ENCODE results near the gene DNAJC19. TPM values are rescaled to one million over a fixed set of nuclear protein-coding genes. Genes with fewer than 3 reads are reported as not detected.

DNAJC19 gene
- total and polyA plus RNA-seq, 8 donors = 6.1 to 51.3 (median 42.3) TPM

DNA sequence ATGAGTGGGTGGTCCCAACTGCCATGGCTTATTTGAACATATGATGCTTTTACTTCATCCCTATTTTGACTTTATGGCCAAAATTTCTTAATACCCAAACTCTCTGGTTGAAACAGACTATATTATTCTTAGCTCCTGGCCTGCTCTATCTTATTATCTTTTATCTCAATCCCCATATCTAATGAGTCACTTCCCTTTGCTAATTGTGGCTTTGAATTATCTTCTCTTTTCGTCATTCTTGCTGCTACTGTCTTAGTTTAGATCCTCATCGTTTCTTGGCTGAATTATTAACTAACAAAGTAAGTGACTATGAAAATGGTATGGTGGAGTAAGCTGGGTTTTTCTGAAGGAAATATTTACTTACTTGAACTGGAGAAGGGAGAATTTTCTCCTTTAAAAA, 28.2 kb upstream of the DNAJC19 start:
- 59 to 66% (median 62%) methylated on average over 2 of the region's 2 CpGs for WGBS, 5 donors
- TF ChIP-seq POLR2AphosphoS5 (IDR thresholded peaks at IDR 0.05) (no peak), EP300 (IDR thresholded peaks at IDR 0.05) (no peak), POLR2A (IDR thresholded peaks at IDR 0.05) (no peak)
- TF ChIP-seq, protein P1, sequence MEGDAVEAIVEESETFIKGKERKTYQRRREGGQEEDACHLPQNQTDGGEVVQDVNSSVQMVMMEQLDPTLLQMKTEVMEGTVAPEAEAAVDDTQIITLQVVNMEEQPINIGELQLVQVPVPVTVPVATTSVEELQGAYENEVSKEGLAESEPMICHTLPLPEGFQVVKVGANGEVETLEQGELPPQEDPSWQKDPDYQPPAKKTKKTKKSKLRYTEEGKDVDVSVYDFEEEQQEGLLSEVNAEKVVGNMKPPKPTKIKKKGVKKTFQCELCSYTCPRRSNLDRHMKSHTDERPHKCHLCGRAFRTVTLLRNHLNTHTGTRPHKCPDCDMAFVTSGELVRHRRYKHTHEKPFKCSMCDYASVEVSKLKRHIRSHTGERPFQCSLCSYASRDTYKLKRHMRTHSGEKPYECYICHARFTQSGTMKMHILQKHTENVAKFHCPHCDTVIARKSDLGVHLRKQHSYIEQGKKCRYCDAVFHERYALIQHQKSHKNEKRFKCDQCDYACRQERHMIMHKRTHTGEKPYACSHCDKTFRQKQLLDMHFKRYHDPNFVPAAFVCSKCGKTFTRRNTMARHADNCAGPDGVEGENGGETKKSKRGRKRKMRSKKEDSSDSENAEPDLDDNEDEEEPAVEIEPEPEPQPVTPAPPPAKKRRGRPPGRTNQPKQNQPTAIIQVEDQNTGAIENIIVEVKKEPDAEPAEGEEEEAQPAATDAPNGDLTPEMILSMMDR (IDR thresholded peaks at IDR 0.05) = no peak
- intact Hi-C loops (cut with DNase I; ENCODE audit: low total_unique reads) = no loop called here
- Histone ChIP-seq H3K27ac (no peak overlapping the region), H3K9me3 (no peaks in the 10 kb centered on the region), H3K27me3 (no peaks in the 10 kb centered on the region), H3K4me1 (no peaks in the 10 kb centered on the region), H3K36me3 (no peaks in the 10 kb centered on the region), H3K4me3 (no peak overlapping the region)
- no peak for DNase-seq

DNA sequence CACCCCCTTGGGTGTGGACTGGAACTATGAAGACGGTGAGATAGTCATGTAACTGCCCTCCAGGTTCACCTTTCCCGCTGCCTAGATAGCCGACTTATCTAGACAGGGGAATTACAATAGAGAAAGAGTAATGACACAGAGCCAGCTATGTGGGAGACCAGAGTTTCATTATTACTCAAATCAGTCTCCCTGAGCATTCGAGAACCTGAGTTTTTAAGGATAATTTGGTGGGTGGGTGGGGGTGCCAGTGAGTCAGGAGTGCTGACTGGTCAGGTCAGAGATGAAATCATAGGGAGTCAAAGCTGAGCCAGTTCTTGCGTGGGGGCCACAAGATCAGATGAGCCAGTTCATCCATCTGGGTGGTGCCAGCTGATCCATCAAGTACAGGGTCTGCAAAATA, 19.7 kb upstream of the DNAJC19 start:
- intact Hi-C loops (cut with DNase I; ENCODE audit: low total_unique reads) = no loop called here
- no peak for DNase-seq
- Histone ChIP-seq H3K4me1 (no peaks in the 10 kb centered on the region), H3K9me3 (no peaks in the 10 kb centered on the region), H3K36me3 (no peaks in the 10 kb centered on the region), H3K4me3 (no peak overlapping the region), H3K27me3 (no peaks in the 10 kb centered on the region), H3K27ac (no peak overlapping the region)
- WGBS, 5 donors = 50 to 65% (median 63%) methylated on average over 5 of the region's 5 CpGs
- TF ChIP-seq EP300 (IDR thresholded peaks at IDR 0.05) (no peak), POLR2AphosphoS5 (IDR thresholded peaks at IDR 0.05) (no peak), POLR2A (IDR thresholded peaks at IDR 0.05) (no peak)
- TF ChIP-seq, protein P1 (IDR thresholded peaks at IDR 0.05) = no peak

DNA sequence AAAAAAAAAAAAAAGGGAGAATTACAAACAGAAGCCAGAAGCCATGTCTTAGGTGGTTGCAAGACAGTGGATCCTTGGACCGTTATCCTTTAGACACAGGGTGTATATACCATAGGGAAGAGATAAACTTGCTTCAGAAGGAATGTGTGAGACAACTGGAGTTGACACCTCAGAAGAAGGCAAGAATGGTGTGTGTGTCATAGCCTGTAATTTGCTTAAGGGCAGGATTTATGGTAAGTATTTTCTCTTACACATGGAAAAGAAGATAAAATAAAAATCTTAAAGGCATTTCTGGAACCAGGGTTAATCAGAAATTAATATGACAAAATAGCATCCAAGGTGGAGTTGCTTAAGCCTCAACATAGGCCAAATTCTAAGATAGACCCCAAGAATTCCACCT, 19.3 kb upstream of the DNAJC19 start:
- TF ChIP-seq, protein P1 (IDR thresholded peaks at IDR 0.05) = no peak
- TF ChIP-seq POLR2AphosphoS5 (IDR thresholded peaks at IDR 0.05) = no peak
- TF ChIP-seq POLR2A (IDR thresholded peaks at IDR 0.05) = no peak
- no peak for TF ChIP-seq EP300 (IDR thresholded peaks at IDR 0.05)
- 60 to 82% (median 70%) methylated on average over 1 of the region's 1 CpG for WGBS, 5 donors
- no peaks in the 10 kb centered on the region for H3K4me1 ChIP-seq
- H3K36me3 ChIP-seq = no peaks in the 10 kb centered on the region
- intact Hi-C loops (cut with DNase I; ENCODE audit: low total_unique reads) = no loop called here
- H3K4me3 ChIP-seq = no peak overlapping the region
- no peaks in the 10 kb centered on the region for H3K9me3 ChIP-seq
- H3K27ac ChIP-seq = no peak overlapping the region
- no peak for DNase-seq
- no peaks in the 10 kb centered on the region for H3K27me3 ChIP-seq

DNA sequence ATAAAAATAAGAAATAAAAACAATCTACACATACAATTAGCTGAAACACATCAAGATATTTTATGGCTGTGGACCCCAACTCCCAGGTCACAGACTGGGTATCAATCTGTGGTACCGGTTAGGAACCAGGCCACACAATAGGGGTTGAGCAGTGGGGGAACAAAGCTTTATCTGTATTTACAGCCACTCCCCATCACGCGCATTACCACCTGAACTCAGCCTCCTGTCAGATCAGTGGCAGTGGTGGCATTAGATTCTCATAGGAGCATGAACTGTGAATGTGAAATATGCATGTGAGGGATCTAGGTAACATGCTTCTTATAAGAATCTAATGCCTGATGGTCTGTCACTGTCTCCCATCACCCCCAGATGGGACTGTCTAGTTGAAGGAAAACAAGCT, 17.7 kb upstream of the DNAJC19 start:
- H3K4me3 ChIP-seq = no peak overlapping the region
- H3K27me3 ChIP-seq = no peaks in the 10 kb centered on the region
- WGBS, 5 donors = 63 to 92% (median 75%) methylated on average over 3 of the region's 3 CpGs
- no peak for TF ChIP-seq POLR2AphosphoS5 (IDR thresholded peaks at IDR 0.05)
- no peak for TF ChIP-seq EP300 (IDR thresholded peaks at IDR 0.05)
- TF ChIP-seq, protein P1 (IDR thresholded peaks at IDR 0.05) = no peak
- no peak for TF ChIP-seq POLR2A (IDR thresholded peaks at IDR 0.05)
- H3K36me3 ChIP-seq = no peaks in the 10 kb centered on the region
- no peaks in the 10 kb centered on the region for H3K4me1 ChIP-seq
- H3K9me3 ChIP-seq = peaks cover 0 to 8% (median 0%) of the 10 kb centered on the region in 4 donors
- H3K27ac ChIP-seq = no peak overlapping the region
- intact Hi-C loops (cut with DNase I; ENCODE audit: low total_unique reads) = no loop called here
- DNase-seq = no peak

Measured in stomach (tissue), 9 donors.